ENCODE data around the gene CITED2.
A peak's percentile ranks its signal among the peaks of the same experiment; 100 is the strongest.

The CITED2 gene

GRCh38 chr6:139330306-139330705 is 44.1 kb downstream of the CITED2 start:
- no peak for DNase-seq (ENCODE audit: low read depth)

GRCh38 chr6:139329224-139329623 is 45.2 kb downstream of the CITED2 start:
- no peak for DNase-seq (ENCODE audit: low read depth)

GRCh38 chr6:139327038-139327437 is 47.4 kb downstream of the CITED2 start:
- DNase-seq (ENCODE audit: low read depth), result no peak

- DNase-seq (ENCODE audit: low read depth), result no peak
Observed at GRCh38 chr6:139325686-139326085, 48.8 kb downstream of the CITED2 start.

GRCh38 chr6:139325125-139325524 is 49.3 kb downstream of the CITED2 start:
- DNase-seq (ENCODE audit: low read depth), result no peak

GRCh38 chr6:139324301-139324555 is 50.2 kb downstream of the CITED2 start:
- no peak for DNase-seq (ENCODE audit: low read depth)

GRCh38 chr6:139323511-139324300 is 50.7 kb downstream of the CITED2 start:
- DNase-seq (ENCODE audit: low read depth), result peak; percentile 81

Data from iris pigment epithelial cell (primary cell).